KMS-11 (cell line): ENCODE data around the gene RAB3GAP2.
"Not testable (repeated sequence)": the region's sequence is repeated elsewhere in the genome, so short reads cannot be mapped to it uniquely, and the experiment has no call there.

Experiments
- H2AFZ ChIP-seq: fragments of 200-600 bp; sonication (generic); 2 replicates; pipeline ENCODE4 v1.6.1; 2016; ENCODE audit warnings: antibody characterized with exemption, mixed run types, low read depth
- H3K27ac ChIP-seq: fragments of 200-600 bp; sonication (generic); 2 replicates; pipeline ENCODE4 v1.6.1; 2016; ENCODE audit warnings: mild to moderate bottlenecking, mixed run types
- H3K27me3 ChIP-seq: fragments of 200-600 bp; sonication (generic); 2 replicates; pipeline ENCODE4 v1.6.1; 2017; ENCODE audit warnings: mild to moderate bottlenecking, low read depth, mixed run types, moderate library complexity; ENCODE audit not compliant: insufficient read depth
- H3K36me3 ChIP-seq: fragments of 200-600 bp; sonication (generic); 2 replicates; pipeline ENCODE4 v1.6.1; 2017; ENCODE audit warnings: mild to moderate bottlenecking, mixed run types; ENCODE audit not compliant: insufficient read depth
- H3K4me1 ChIP-seq: fragments of 200-600 bp; sonication (generic); 2 replicates; pipeline ENCODE4 v1.6.1; 2016; ENCODE audit warnings: mild to moderate bottlenecking, low read depth, mixed run types; ENCODE audit not compliant: poor library complexity, severe bottlenecking
- H3K4me2 ChIP-seq: fragments of 200-600 bp; sonication (generic); 2 replicates; pipeline ENCODE4 v1.7.0; 2016; ENCODE audit warnings: mild to moderate bottlenecking, mixed run types
- H3K4me3 ChIP-seq: fragments of 200-600 bp; sonication (generic); IDR thresholded peaks from 2 replicates; pipeline ENCODE4 v1.6.1; 2017; ENCODE audit warnings: low read depth, low read length, mixed read lengths; ENCODE audit not compliant: insufficient read depth
- H3K79me2 ChIP-seq: fragments of 200-600 bp; sonication (generic); 2 replicates; pipeline ENCODE4 v1.6.1; 2016; ENCODE audit warnings: low read depth, mixed run types; ENCODE audit not compliant: insufficient read depth
- H3K9ac ChIP-seq: fragments of 200-600 bp; sonication (generic); 2 replicates; pipeline ENCODE4 v1.6.1; 2016; ENCODE audit warnings: mild to moderate bottlenecking, mixed run types
- H4K20me1 ChIP-seq: fragments of 200-600 bp; sonication (generic); 2 replicates; pipeline ENCODE4 v1.6.1; 2016; ENCODE audit warnings: mild to moderate bottlenecking, mixed run types; ENCODE audit not compliant: insufficient read depth
- TF ChIP-seq, protein P1 (sequence below): fragments of 200-600 bp; sonication (generic); conservative IDR thresholded peaks from 2 replicates; pipeline ENCODE4 v1.6.1; 2017; ENCODE audit warnings: low read depth, mild to moderate bottlenecking, antibody characterized with exemption, low read length, moderate library complexity, mixed read lengths

Gene RAB3GAP2

DNA sequence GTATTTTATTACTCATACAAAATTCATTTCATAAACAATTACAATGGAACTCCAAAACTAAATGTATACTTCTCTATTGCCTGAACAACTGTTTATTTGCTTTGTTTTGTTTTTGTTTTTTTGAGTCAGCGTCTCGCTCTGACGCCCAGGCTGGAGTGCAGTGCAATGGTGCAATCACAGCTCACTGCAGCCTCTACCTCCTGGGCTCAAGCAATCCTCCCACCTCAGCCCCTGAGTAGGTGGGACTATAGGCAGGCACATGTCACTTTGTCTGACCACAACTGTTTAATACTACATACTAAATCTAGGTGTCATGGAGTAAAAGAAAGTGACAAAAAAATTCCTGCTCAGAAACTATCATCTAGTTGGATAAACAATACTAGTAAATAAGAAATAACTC, 49.3 kb downstream of the RAB3GAP2 start:
- H3K4me1 ChIP-seq, result peaks cover 15% of the 10 kb centered on the region
- no peaks in the 10 kb centered on the region for H3K79me2 ChIP-seq
- TF ChIP-seq, protein P1, sequence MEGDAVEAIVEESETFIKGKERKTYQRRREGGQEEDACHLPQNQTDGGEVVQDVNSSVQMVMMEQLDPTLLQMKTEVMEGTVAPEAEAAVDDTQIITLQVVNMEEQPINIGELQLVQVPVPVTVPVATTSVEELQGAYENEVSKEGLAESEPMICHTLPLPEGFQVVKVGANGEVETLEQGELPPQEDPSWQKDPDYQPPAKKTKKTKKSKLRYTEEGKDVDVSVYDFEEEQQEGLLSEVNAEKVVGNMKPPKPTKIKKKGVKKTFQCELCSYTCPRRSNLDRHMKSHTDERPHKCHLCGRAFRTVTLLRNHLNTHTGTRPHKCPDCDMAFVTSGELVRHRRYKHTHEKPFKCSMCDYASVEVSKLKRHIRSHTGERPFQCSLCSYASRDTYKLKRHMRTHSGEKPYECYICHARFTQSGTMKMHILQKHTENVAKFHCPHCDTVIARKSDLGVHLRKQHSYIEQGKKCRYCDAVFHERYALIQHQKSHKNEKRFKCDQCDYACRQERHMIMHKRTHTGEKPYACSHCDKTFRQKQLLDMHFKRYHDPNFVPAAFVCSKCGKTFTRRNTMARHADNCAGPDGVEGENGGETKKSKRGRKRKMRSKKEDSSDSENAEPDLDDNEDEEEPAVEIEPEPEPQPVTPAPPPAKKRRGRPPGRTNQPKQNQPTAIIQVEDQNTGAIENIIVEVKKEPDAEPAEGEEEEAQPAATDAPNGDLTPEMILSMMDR, result no peak
- no peak overlapping the region for H2AFZ ChIP-seq
- H3K27ac ChIP-seq, result no peak overlapping the region
- no peaks in the 10 kb centered on the region for H4K20me1 ChIP-seq
- H3K4me3 ChIP-seq, result no peak overlapping the region
- H3K27me3 ChIP-seq, result no peaks in the 10 kb centered on the region
- no peak overlapping the region for H3K9ac ChIP-seq
- no peak overlapping the region for H3K4me2 ChIP-seq
- H3K36me3 ChIP-seq, result no peaks in the 10 kb centered on the region; the same call in 1 of the 2 replicates

DNA sequence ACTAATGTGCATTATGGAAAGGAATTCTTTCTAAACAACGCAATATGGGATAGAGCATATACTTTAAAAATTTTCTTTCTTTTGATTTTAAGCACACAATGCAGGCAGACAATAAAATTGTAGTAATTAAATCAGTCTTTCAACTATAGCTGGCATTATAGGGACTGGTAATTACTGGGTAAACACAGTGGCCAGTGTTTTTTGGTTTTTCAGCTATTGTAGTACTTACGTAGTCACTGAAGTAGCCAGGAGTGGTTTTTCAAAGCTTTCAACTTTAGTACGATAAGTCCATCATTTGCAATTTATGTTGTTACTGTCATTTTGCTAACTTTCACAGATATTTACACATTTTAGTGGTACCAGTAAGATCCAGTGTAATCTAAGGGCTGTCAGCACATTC, 50.6 kb downstream of the RAB3GAP2 start:
- no peaks in the 10 kb centered on the region for H3K36me3 ChIP-seq
- H3K27me3 ChIP-seq, result no peaks in the 10 kb centered on the region
- H3K79me2 ChIP-seq, result 0 out of 2 replicates have a peak, but pooled peaks cover 4% of the 10 kb centered on the region
- H3K4me1 ChIP-seq, result peaks cover 15% of the 10 kb centered on the region
- H3K27ac ChIP-seq, result no peak overlapping the region
- H3K4me2 ChIP-seq, result no peak overlapping the region
- H3K9ac ChIP-seq, result no peak overlapping the region
- H3K4me3 ChIP-seq, result no peak overlapping the region
- TF ChIP-seq, protein P1, result no peak
- peaks cover 9% of the 10 kb centered on the region; the same call in 1 of the 2 replicates for H4K20me1 ChIP-seq
- H2AFZ ChIP-seq, result no peak overlapping the region

DNA sequence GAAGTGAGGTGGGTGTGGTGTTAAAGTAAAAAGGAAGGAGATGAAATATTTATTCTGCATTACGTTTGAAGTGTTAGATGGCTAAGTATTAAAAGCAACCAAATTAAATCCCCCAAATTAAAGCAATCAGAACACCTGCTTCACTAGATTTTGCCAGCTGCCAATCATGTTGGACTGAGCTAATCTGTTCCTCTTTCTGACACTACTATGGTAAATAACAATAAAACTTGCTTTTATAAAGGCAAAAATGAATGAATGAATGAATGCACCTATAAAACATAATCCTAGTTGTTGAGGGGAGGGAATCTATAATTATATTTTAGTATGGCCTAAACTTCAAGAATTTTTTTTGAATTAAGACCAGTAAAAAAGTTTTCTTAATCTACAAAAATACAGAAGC, 51.0 kb downstream of the RAB3GAP2 start:
- Histone ChIP-seq H3K27me3 (no peaks in the 10 kb centered on the region), H3K4me3 (no peak overlapping the region), H2AFZ (no peak overlapping the region), H3K79me2 (0 out of 2 replicates have a peak, but pooled peaks cover 4% of the 10 kb centered on the region), H3K36me3 (no peaks in the 10 kb centered on the region), H3K27ac (no peak overlapping the region), H3K4me2 (no peak overlapping the region), H3K4me1 (peaks cover 15% of the 10 kb centered on the region), H3K9ac (no peak overlapping the region), H4K20me1 (peaks cover 9% of the 10 kb centered on the region; the same call in 1 of the 2 replicates)
- TF ChIP-seq, protein P1, result no peak

DNA sequence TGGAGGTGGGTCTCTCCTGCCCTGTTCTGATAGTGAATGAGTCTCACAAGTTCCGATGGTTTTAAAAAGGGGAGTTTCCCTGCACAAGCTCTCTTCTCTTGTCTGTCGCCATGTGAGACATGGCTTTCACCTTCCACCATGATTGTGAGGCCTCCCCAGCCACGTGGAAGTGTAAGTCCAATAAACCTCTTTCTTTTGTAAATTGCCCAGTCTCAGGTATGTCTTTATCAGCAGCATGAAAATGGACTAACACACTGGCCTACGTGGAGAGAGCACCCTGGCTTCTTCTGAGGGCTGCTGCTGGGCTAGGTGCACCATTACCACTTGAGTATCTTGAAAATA, 51.6 kb downstream of the RAB3GAP2 start:
- H3K4me1 ChIP-seq, result peaks cover 15% of the 10 kb centered on the region
- H3K4me2 ChIP-seq, H3K79me2 ChIP-seq, H3K9ac ChIP-seq, H3K27ac ChIP-seq, H2AFZ ChIP-seq, H4K20me1 ChIP-seq, H3K27me3 ChIP-seq, H3K36me3 ChIP-seq, H3K4me3 ChIP-seq: not testable (repeated sequence)

DNA sequence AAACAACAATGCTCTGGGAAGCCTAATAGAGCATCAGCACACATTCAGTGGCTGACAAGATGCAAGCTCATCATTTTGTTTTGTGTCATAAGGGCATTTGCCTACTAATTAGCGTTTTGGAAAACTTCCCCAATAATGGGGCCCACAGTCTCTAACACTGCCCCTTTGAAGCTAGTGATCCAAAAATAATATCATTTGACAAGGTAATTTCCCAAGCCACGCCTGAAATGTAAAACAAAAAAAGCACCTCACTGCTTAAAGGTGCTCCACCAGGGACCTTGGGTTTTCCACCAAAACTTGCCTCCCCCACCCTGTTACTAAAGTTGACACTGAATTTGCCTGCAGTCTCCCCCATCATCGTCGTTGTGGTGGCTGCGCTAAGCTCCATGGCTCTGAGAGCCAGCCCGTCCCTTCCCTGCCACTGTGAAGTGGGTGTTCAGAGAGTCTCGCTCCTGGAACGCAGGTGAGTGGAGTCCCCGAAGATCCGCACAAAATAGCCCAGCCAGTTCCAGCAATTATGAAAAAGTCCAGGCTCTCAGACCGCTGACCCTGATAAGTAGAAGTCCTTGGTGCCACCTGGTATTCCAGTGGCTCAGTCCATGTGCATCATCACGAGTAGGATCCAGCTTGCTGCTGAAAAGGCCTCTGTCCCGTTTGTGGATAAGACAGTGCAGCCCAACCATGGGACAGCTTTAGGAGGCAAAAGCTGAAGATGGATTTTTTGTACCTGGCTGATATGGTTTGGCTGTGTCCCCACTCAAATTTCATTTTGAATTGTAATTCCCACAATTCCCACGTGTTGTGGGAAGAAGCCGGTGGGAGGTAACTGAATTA, 52.2 kb downstream of the RAB3GAP2 start:
- 0 out of 2 replicates have a peak, but pooled peaks cover 9% of the 10 kb centered on the region for H3K79me2 ChIP-seq
- H2AFZ ChIP-seq, result no peak overlapping the region
- H3K36me3 ChIP-seq, result no peaks in the 10 kb centered on the region
- H3K4me3 ChIP-seq, result no peak overlapping the region
- H3K27ac ChIP-seq, result no peak overlapping the region
- H3K27me3 ChIP-seq, result no peaks in the 10 kb centered on the region
- TF ChIP-seq, protein P1, result no peak
- peaks cover 9% of the 10 kb centered on the region; the same call in 1 of the 2 replicates for H4K20me1 ChIP-seq
- H3K4me2 ChIP-seq, result no peak overlapping the region
- peaks cover 15% of the 10 kb centered on the region for H3K4me1 ChIP-seq
- no peak overlapping the region for H3K9ac ChIP-seq
